Measurements from ENCODE around the gene BAHCC1. TPM values are rescaled to one million over a fixed set of nuclear protein-coding genes. Genes with fewer than 3 reads are reported as not detected.

The BAHCC1 gene
- total and polyA plus RNA-seq, 9 of the 15 experiments (the other 6 are each of a cell fraction or from before 2014, with no cell fraction given) = 0.14 to 26.9 (median 5.0) TPM

- TF ChIP-seq HMBOX1 (IDR thresholded peaks at IDR 0.05) (no peak), SMARCE1 (IDR thresholded peaks at IDR 0.05) (0 out of 2 replicates have a peak, but pooled peaks have one; percentile 36), FOS (IDR thresholded peaks at IDR 0.05; ENCODE audit: extremely low read depth, insufficient read length) (no peak), ZNF518B (CRISPR knock-in tag; IDR thresholded peaks at IDR 0.05) (no peak), RFX7 (CRISPR knock-in tag; IDR thresholded peaks at IDR 0.05) (no peak), GABPA (tag; conservative IDR thresholded peaks at IDR 0.05; ENCODE audit: low read depth) (peak; percentile 73), ZNF695 (CRISPR knock-in tag; IDR thresholded peaks at IDR 0.05) (no peak), ZNF23 (CRISPR knock-in tag; IDR thresholded peaks at IDR 0.05) (no peak), E2F6 (IDR thresholded peaks at IDR 0.05; ENCODE audit: borderline replicate concordance in 1 of 2, extremely low read depth in 1 of 2, insufficient read depth in 1 of 2, insufficient read length in 1 of 2, low read depth in 1 of 2, low read length in 1 of 2, poor library complexity in 1 of 2, severe bottlenecking in 1 of 2) (peak; percentile 9 to 52), ZNF175 (CRISPR knock-in tag; IDR thresholded peaks at IDR 0.05; ENCODE audit: low read depth) (no peak), ZNF717 (CRISPR knock-in tag; IDR thresholded peaks at IDR 0.05) (no peak), ZBTB11 (CRISPR knock-in tag; IDR thresholded peaks at IDR 0.05) (peak in 1 of 3 experiments; percentile 64; a peak in 1 of 6 replicates), FOXP4 (CRISPR knock-in tag; IDR thresholded peaks at IDR 0.05; ENCODE audit: borderline replicate concordance) (no peak), LARP7 (IDR thresholded peaks at IDR 0.05) (no peak)
Measured at GRCh38 chr17:81387100-81388090, 7.9 kb upstream of the BAHCC1 start (continued).
